ENCODE data around the gene FAM78A.

DNA sequence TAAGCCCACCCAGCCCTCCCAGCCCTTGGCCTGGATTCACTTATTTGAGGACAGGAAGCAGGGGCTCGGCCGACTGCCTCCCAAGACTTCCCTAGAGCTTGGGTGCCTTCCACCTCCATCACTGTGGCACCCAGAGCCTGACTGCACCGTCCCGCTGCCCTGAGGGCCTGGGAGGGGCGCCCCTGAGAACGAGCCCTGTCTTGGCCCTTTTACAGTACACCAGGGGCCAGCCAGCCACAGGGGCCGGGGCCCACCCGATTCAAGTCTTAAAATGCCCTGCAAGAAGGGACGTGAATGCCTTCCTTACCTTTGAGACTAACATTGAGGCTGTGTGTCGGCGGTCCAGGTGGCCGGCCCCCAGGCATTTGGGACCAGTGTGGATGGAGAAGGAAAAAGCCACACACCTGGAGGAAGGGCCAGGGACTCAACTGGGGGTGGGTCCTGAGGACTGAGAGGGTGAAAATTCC lies 16.8 kb downstream of the FAM78A start:
- TF ChIP-seq, protein P1, sequence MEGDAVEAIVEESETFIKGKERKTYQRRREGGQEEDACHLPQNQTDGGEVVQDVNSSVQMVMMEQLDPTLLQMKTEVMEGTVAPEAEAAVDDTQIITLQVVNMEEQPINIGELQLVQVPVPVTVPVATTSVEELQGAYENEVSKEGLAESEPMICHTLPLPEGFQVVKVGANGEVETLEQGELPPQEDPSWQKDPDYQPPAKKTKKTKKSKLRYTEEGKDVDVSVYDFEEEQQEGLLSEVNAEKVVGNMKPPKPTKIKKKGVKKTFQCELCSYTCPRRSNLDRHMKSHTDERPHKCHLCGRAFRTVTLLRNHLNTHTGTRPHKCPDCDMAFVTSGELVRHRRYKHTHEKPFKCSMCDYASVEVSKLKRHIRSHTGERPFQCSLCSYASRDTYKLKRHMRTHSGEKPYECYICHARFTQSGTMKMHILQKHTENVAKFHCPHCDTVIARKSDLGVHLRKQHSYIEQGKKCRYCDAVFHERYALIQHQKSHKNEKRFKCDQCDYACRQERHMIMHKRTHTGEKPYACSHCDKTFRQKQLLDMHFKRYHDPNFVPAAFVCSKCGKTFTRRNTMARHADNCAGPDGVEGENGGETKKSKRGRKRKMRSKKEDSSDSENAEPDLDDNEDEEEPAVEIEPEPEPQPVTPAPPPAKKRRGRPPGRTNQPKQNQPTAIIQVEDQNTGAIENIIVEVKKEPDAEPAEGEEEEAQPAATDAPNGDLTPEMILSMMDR (IDR thresholded peaks at IDR 0.05) = no peak
- no peak for TF ChIP-seq EZH2 (IDR thresholded peaks at IDR 0.05; ENCODE audit: borderline replicate concordance, insufficient read depth, low read depth, low read length, poor library complexity, severe bottlenecking)

Data from B cell (primary cell).